OCI-LY7 (cell line): ENCODE measurements around the gene CYB5R3. TPM values are rescaled to one million over a fixed set of nuclear protein-coding genes. Genes with fewer than 3 reads are reported as not detected.
A peak's percentile ranks its signal among the peaks of the same experiment; 100 is the strongest.
"Not testable (repeated sequence)": the region's sequence is repeated elsewhere in the genome, so short reads cannot be mapped to it uniquely, and the experiment has no call there.

Experiments used
- BruUV-seq: library from RNA; stranded (reverse); fragments of 400-500 nt; replicated peaks from 2 replicates; lab custom pipeline; 2021; lab: Mats Ljungman, UMichigan
- CTCF ChIA-PET: fragments of 300-600 bp; sonication (Branson Sonifier 250); formaldehyde crosslinking; loops from one replicate; lab custom pipeline; 2022; ENCODE audit warnings: antibody characterized with exemption; ENCODE audit not compliant: unreplicated experiment; lab: Charles Lee
- POLR2A ChIA-PET: fragments of 300-600 bp; sonication (Branson Sonifier 250); formaldehyde crosslinking; loops from one replicate; lab custom pipeline; 2022; ENCODE audit warnings: antibody characterized with exemption; lab: Charles Lee
- DNase-seq: peaks from one replicate; pipeline ENCODE4 v3.0.0-alpha.2; 2015; ENCODE audit warnings: low spot score
- H2AFZ ChIP-seq: fragments of 200-600 bp; sonication (generic), shearing (Covaris generic); 2 replicates; pipeline ENCODE4 v1.6.1; 2014; ENCODE audit warnings: mild to moderate bottlenecking, antibody characterized with exemption, low read length, moderate library complexity
- H3K27ac ChIP-seq: fragments of 200-600 bp; sonication (generic); 2 replicates; pipeline ENCODE4 v1.5.1; 2014; ENCODE audit warnings: mixed run types, low read depth, mild to moderate bottlenecking, moderate library complexity, low read length, inconsistent platforms; ENCODE audit not compliant: poor library complexity, severe bottlenecking
- H3K36me3 ChIP-seq: fragments of 200-600 bp; sonication (generic); 2 replicates; pipeline ENCODE4 v1.6.1; 2014; ENCODE audit warnings: mild to moderate bottlenecking, antibody characterized with exemption, low read length, moderate library complexity, mixed read lengths; ENCODE audit not compliant: insufficient read depth
- H3K4me1 ChIP-seq: fragments of 200-600 bp; sonication (generic); 2 replicates; pipeline ENCODE4 v1.5.1; 2014; ENCODE audit warnings: mild to moderate bottlenecking, low read length; ENCODE audit not compliant: insufficient read depth, poor library complexity, severe bottlenecking
- H3K4me2 ChIP-seq: fragments of 200-600 bp; sonication (generic); 2 replicates; pipeline ENCODE4 v1.6.1; 2014; ENCODE audit warnings: mild to moderate bottlenecking, low read length
- H3K4me3 ChIP-seq: fragments of 200-600 bp; sonication (generic); 2 replicates; pipeline ENCODE4 v1.5.1; 2014; ENCODE audit warnings: mild to moderate bottlenecking, low read depth, low read length; ENCODE audit not compliant: poor library complexity, severe bottlenecking
- H3K79me2 ChIP-seq: fragments of 200-600 bp; sonication (generic); 2 replicates; pipeline ENCODE4 v1.6.1; 2016; ENCODE audit warnings: low read depth, mild to moderate bottlenecking, low read length, moderate library complexity, mixed read lengths; ENCODE audit not compliant: insufficient read depth
- H3K9me2 ChIP-seq: fragments of 200-600 bp; sonication (generic); 2 replicates; pipeline ENCODE4 v1.6.1; 2016; ENCODE audit warnings: mild to moderate bottlenecking, low read length, mixed read lengths; ENCODE audit not compliant: insufficient read depth
- H3K9me3 ChIP-seq: fragments of 200-600 bp; sonication (generic); 2 replicates; pipeline ENCODE4 v1.6.1; 2014; ENCODE audit warnings: mild to moderate bottlenecking, mixed run types, low read length, mixed read lengths
- H4K20me1 ChIP-seq: fragments of 200-600 bp; sonication (generic); 2 replicates; pipeline ENCODE4 v1.6.1; 2014; ENCODE audit warnings: mild to moderate bottlenecking, antibody characterized with exemption, low read length, moderate library complexity, mixed read lengths; ENCODE audit not compliant: insufficient read depth
- EZH2phosphoT487 ChIP-seq: fragments of 200-600 bp; sonication (generic); IDR thresholded peaks from 2 replicates; pipeline ENCODE4 v1.6.1; 2018; ENCODE audit warnings: low read depth, borderline replicate concordance, mild to moderate bottlenecking, mixed run types, antibody characterized with exemption, low read length, moderate library complexity, mixed read lengths
- intact Hi-C: fragments of 100-400 bp; cut with micrococcal nuclease; formaldehyde crosslinking; loops from one replicate; pipeline ENCODE4 v1.10.0; 2022; ENCODE audit not compliant: unreplicated experiment
- total RNA-seq, 2 experiments: library from RNA; depleted of rRNA in 1 of 2; stranded (reverse); fragments of >200 nt in 1 of 2; shearing (Covaris generic) in 1 of 2; gene quantifications; 2 replicates each; pipeline ENCODE4 v1.2.3, GENCODE V29; 2014 to 2022
- TF ChIP-seq, protein P1 (sequence below): fragments of 200-600 bp; sonication (generic); conservative IDR thresholded peaks from 2 replicates; pipeline ENCODE4 v1.5.1; 2014; ENCODE audit warnings: mild to moderate bottlenecking, antibody characterized with exemption, low read length, moderate library complexity, mixed read lengths

Gene CYB5R3
- total RNA-seq, 2 experiments from 2014 or later = 38.0 to 68.9 TPM

DNA sequence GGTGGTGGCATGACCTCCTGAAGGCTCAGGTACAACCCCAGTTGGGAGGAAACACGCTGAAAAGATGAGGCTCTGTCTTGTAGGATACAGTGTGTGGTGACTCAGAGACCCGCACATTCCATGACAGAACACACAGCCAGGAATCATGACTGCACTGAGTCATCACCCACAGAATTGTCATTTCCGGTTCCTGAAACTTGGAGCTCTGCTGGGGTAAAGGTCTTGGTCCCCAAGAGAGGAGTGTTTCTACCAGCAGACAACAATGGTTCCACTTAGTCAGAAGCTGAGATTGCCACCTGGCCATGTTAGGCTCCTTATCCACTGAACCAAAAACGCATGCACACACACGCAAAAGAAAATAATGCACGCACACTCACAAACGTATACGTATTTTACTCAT is 31.5 kb upstream of the CYB5R3 start:
- Histone ChIP-seq H3K9me3 (peaks cover 14% of the 10 kb centered on the region; the same call in 1 of the 2 replicates), H3K36me3 (no peaks in the 10 kb centered on the region; the same call in 1 of the 2 replicates), H3K4me1 (no peaks in the 10 kb centered on the region), H2AFZ (no peak overlapping the region), H3K9me2 (no peaks in the 10 kb centered on the region), H3K79me2 (no peaks in the 10 kb centered on the region), H3K4me2 (no peak overlapping the region), H3K4me3 (no peak overlapping the region), H4K20me1 (no peaks in the 10 kb centered on the region), H3K27ac (no peak overlapping the region)
- TSS peak; percentile 41 for BruUV-seq
- TF ChIP-seq, protein P1, sequence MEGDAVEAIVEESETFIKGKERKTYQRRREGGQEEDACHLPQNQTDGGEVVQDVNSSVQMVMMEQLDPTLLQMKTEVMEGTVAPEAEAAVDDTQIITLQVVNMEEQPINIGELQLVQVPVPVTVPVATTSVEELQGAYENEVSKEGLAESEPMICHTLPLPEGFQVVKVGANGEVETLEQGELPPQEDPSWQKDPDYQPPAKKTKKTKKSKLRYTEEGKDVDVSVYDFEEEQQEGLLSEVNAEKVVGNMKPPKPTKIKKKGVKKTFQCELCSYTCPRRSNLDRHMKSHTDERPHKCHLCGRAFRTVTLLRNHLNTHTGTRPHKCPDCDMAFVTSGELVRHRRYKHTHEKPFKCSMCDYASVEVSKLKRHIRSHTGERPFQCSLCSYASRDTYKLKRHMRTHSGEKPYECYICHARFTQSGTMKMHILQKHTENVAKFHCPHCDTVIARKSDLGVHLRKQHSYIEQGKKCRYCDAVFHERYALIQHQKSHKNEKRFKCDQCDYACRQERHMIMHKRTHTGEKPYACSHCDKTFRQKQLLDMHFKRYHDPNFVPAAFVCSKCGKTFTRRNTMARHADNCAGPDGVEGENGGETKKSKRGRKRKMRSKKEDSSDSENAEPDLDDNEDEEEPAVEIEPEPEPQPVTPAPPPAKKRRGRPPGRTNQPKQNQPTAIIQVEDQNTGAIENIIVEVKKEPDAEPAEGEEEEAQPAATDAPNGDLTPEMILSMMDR = no peak
- TF ChIP-seq EZH2phosphoT487 = no peak
- ChIA-PET CTCF (no interaction called here), POLR2A (no interaction called here)
- intact Hi-C loops = no loop called here
- no peak for DNase-seq

DNA sequence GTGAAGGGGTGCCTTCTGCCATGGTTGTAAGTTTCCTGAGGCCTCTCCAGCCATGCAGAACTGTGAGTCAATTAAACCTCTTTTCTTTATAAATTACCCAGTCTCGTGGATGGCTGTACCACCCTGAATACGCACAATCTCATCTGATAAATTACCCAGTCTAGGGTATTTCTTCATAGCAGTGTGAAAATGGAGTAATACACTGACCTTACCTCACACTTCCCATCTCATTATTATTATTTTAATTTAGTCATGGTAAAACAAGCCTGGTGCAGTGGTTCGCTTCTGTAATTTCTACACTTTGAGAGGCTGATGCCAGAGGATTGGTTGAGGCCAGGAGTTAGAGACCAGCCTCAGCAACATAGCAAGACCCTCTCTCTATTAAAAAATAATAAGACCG is 30.5 kb upstream of the CYB5R3 start:
- H3K36me3 ChIP-seq = no peaks in the 10 kb centered on the region; the same call in 1 of the 2 replicates
- H2AFZ ChIP-seq = no peak overlapping the region
- H3K4me1 ChIP-seq = no peaks in the 10 kb centered on the region
- intact Hi-C loops = no loop called here
- ChIA-PET CTCF (no interaction called here), POLR2A (no interaction called here)
- BruUV-seq = no TSS peak
- TF ChIP-seq, protein P1 = no peak
- TF ChIP-seq EZH2phosphoT487 = no peak
- DNase-seq = no peak
- H3K9me2 ChIP-seq = no peaks in the 10 kb centered on the region
- H4K20me1 ChIP-seq = no peaks in the 10 kb centered on the region
- no peak overlapping the region for H3K4me3 ChIP-seq
- H3K79me2 ChIP-seq = no peaks in the 10 kb centered on the region
- H3K4me2 ChIP-seq = no peak overlapping the region
- peaks cover 14% of the 10 kb centered on the region; the same call in 1 of the 2 replicates for H3K9me3 ChIP-seq
- H3K27ac ChIP-seq = no peak overlapping the region

GRCh38 chr22:42678894-42679293 is 29.7 kb upstream of the CYB5R3 start:
- BruUV-seq = no TSS peak
- no peak for DNase-seq
- Histone ChIP-seq H3K4me2 (no peak overlapping the region), H2AFZ (no peak overlapping the region), H3K27ac (no peak overlapping the region), H3K79me2 (no peaks in the 10 kb centered on the region), H3K9me2 (no peaks in the 10 kb centered on the region), H4K20me1 (no peaks in the 10 kb centered on the region), H3K4me1 (peaks cover 1% of the 10 kb centered on the region), H3K9me3 (peaks cover 14% of the 10 kb centered on the region; the same call in 1 of the 2 replicates), H3K36me3 (no peaks in the 10 kb centered on the region; the same call in 1 of the 2 replicates), H3K4me3 (no peak overlapping the region)
- POLR2A ChIA-PET = no interaction called here
- intact Hi-C loops = no loop called here
- CTCF ChIA-PET = no interaction called here
- no peak for TF ChIP-seq EZH2phosphoT487
- TF ChIP-seq, protein P1 = no peak

- H3K27ac ChIP-seq, H4K20me1 ChIP-seq, CTCF ChIA-PET, POLR2A ChIA-PET, DNase-seq, H3K79me2 ChIP-seq, H3K4me2 ChIP-seq, H3K4me1 ChIP-seq, BruUV-seq, H3K36me3 ChIP-seq, H2AFZ ChIP-seq, H3K4me3 ChIP-seq, intact Hi-C loops, H3K9me2 ChIP-seq: not testable (repeated sequence)
- H3K9me3 ChIP-seq = peaks cover 14% of the 10 kb centered on the region; the same call in 1 of the 2 replicates
Measured at GRCh38 chr22:42677936-42678335, 28.7 kb upstream of the CYB5R3 start.
